Stimulated activated CD8-positive, alpha-beta memory T cell treated with anti-CD3 and anti-CD28 coated beads, Interleukin-15, amount 100 ng/mL, for 1 hour (primary cell): ENCODE results near the gene SYDE1.

Experiments
- DNase-seq: peaks from one replicate; pipeline ENCODE4 v3.0.0-alpha.2; 2020; ENCODE audit warnings: low read depth

Gene SYDE1

GRCh38 chr19:15108145-15108844, 1.1 kb downstream of the SYDE1 start:
- DNase-seq: no peak

- DNase-seq: no peak
Measured at GRCh38 chr19:15108845-15109767, 1.9 kb downstream of the SYDE1 start.

- no peak for DNase-seq
Measured at GRCh38 chr19:15109768-15110417, 2.7 kb downstream of the SYDE1 start.

- DNase-seq: no peak
Measured at GRCh38 chr19:15110418-15110815, 3.2 kb downstream of the SYDE1 start.

GRCh38 chr19:15111758-15112157, 4.6 kb downstream of the SYDE1 start:
- no peak for DNase-seq

GRCh38 chr19:15112385-15112784, 5.2 kb downstream of the SYDE1 start:
- no peak for DNase-seq

- no peak for DNase-seq
Measured at GRCh38 chr19:15113245-15114152, 6.3 kb downstream of the SYDE1 start.

- DNase-seq: no peak
Measured at GRCh38 chr19:15114153-15114540, 6.9 kb downstream of the SYDE1 start.

GRCh38 chr19:15115080-15115479, 7.9 kb downstream of the SYDE1 start:
- no peak for DNase-seq

- DNase-seq: no peak
Measured at GRCh38 chr19:15115762-15116615, 8.8 kb downstream of the SYDE1 start.

GRCh38 chr19:15116856-15117255, 9.7 kb downstream of the SYDE1 start:
- DNase-seq: no peak

- no peak for DNase-seq
Measured at GRCh38 chr19:15118248-15118647, 11.0 kb downstream of the SYDE1 start.

- no peak for DNase-seq
Measured at GRCh38 chr19:15118789-15119494, 11.7 kb downstream of the SYDE1 start.

GRCh38 chr19:15120135-15121026, 13.2 kb downstream of the SYDE1 start:
- no peak for DNase-seq

GRCh38 chr19:15122331-15123030, 15.3 kb downstream of the SYDE1 start:
- DNase-seq: no peak

- no peak for DNase-seq
Measured at GRCh38 chr19:15123031-15123890, 16.1 kb downstream of the SYDE1 start.

GRCh38 chr19:15123900-15124299, 16.7 kb downstream of the SYDE1 start:
- DNase-seq: no peak
